Mesendoderm (in vitro differentiated cells): Measurements from ENCODE around the gene SPSB1.

Experiments used
- DNase-seq: peaks from one replicate; pipeline ENCODE4 v3.0.0; 2013
- H2AK5ac ChIP-seq: 2 replicates; pipeline ENCODE4 v1.6.1; 2013; ENCODE audit warnings: low read length, inconsistent platforms
- H2BK120ac ChIP-seq: 2 replicates; pipeline ENCODE4 v1.6.1; 2013; ENCODE audit warnings: low read depth, mild to moderate bottlenecking, low read length, moderate library complexity, mixed read lengths
- H2BK15ac ChIP-seq: replicated peaks from 2 replicates; pipeline ENCODE4 v1.6.1; 2013; ENCODE audit warnings: low read depth, mild to moderate bottlenecking, moderate library complexity
- H2BK5ac ChIP-seq: 2 replicates; pipeline ENCODE4 v1.6.1; 2013; ENCODE audit warnings: low read length, inconsistent platforms
- H3K18ac ChIP-seq: 2 replicates; pipeline ENCODE4 v1.6.1; 2013; ENCODE audit warnings: mild to moderate bottlenecking, low read length, mixed read lengths
- H3K23ac ChIP-seq: one replicate; pipeline ENCODE4 v1.6.1; 2013; ENCODE audit warnings: low read length
- H3K27ac ChIP-seq: 2 replicates; pipeline ENCODE4 v1.5.1; 2013; ENCODE audit warnings: low read depth, mild to moderate bottlenecking, inconsistent platforms, low read length, moderate library complexity
- H3K27me3 ChIP-seq: 2 replicates; pipeline ENCODE4 v1.6.1; 2013; ENCODE audit warnings: low read length, control low read depth, mild to moderate bottlenecking, inconsistent platforms; ENCODE audit not compliant: insufficient read depth, poor library complexity
- H3K36me3 ChIP-seq: 2 replicates; pipeline ENCODE4 v1.6.1; 2013; ENCODE audit warnings: low read length, inconsistent platforms; ENCODE audit not compliant: control insufficient read depth, insufficient read depth
- H3K4ac ChIP-seq: one replicate; pipeline ENCODE4 v1.6.1; 2013; ENCODE audit warnings: low read depth, mild to moderate bottlenecking, low read length, moderate library complexity
- H3K4me1 ChIP-seq: 2 replicates; pipeline ENCODE4 v1.6.1; 2013; ENCODE audit warnings: low read depth, low read length, inconsistent platforms; ENCODE audit not compliant: control insufficient read depth
- H3K4me2 ChIP-seq: 2 replicates; pipeline ENCODE4 v1.6.1; 2013; ENCODE audit warnings: low read length
- H3K4me3 ChIP-seq: 2 replicates; pipeline ENCODE4 v1.5.1; 2013; ENCODE audit warnings: mild to moderate bottlenecking, low read length
- H3K56ac ChIP-seq: one replicate; pipeline ENCODE4 v1.6.1; 2013; ENCODE audit warnings: low read length
- H3K79me1 ChIP-seq: 2 replicates; pipeline ENCODE4 v1.6.1; 2013; ENCODE audit warnings: low read length, inconsistent platforms
- H3K79me2 ChIP-seq: 2 replicates; pipeline ENCODE4 v1.6.1; 2013; ENCODE audit warnings: mild to moderate bottlenecking, low read length; ENCODE audit not compliant: control insufficient read depth, insufficient read depth
- H3K9ac ChIP-seq: 2 replicates; pipeline ENCODE4 v1.6.1; 2013; ENCODE audit warnings: low read length, inconsistent platforms
- H4K5ac ChIP-seq: one replicate; pipeline ENCODE4 v1.6.1; 2013; ENCODE audit warnings: low read length
- H4K8ac ChIP-seq: one replicate; pipeline ENCODE4 v1.6.1; 2013; ENCODE audit warnings: low read depth, mild to moderate bottlenecking, control low read depth, low read length, moderate library complexity
- WGBS: extraction: QIAGEN DNeasy Blood & Tissue Kit; methylation state at CpG from one replicate; pipeline ENCODE4 v1.1.7; 2013; ENCODE audit warnings: low lambda C conversion rate, missing lambda C conversion rate; ENCODE audit not compliant: insufficient coverage; ENCODE audit errors: extremely low coverage; 5-methylcytosine and 5-hydroxymethylcytosine counted together

Gene SPSB1

DNA sequence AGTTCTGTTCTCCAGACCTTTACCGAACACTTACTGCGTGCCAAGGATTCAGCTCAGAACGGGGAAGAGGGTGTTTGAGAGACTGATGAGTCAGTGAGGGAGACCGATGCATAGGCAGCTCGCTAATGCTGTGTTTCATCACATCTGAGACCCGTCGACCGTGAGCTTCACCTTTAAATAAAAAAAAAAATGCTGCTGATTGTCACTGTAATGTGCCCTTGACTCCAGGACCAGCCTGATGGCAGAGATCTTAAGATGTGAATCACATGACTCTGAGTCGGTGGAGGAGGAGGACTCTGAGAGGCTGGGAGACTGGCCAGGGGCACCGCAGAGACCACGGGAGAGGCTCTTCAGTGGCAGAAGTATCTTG, 28.8 kb downstream of the SPSB1 start:
- Histone ChIP-seq H3K4me2 (no peak overlapping the region), H3K23ac (no peak overlapping the region), H3K56ac (peak overlapping the region; percentile 72), H3K9ac (peak overlapping the region; percentile 10), H2BK5ac (no peak overlapping the region), H2BK15ac (no peak overlapping the region), H3K79me1 (peaks cover 11% of the 10 kb centered on the region), H4K5ac (no peak overlapping the region), H3K18ac (peak overlapping the region; percentile 12), H3K79me2 (no peaks in the 10 kb centered on the region), H3K4me3 (no peak overlapping the region), H3K27ac (no peak overlapping the region), H4K8ac (no peak overlapping the region), H2BK120ac (no peak overlapping the region), H3K4ac (no peak overlapping the region), H3K36me3 (no peaks in the 10 kb centered on the region), H2AK5ac (no peak overlapping the region), H3K4me1 (peaks cover 14% of the 10 kb centered on the region), H3K27me3 (no peaks in the 10 kb centered on the region)
- WGBS = no CpG with 5 or more reads among the region's 11 CpGs
- peak; percentile 47 for DNase-seq

DNA sequence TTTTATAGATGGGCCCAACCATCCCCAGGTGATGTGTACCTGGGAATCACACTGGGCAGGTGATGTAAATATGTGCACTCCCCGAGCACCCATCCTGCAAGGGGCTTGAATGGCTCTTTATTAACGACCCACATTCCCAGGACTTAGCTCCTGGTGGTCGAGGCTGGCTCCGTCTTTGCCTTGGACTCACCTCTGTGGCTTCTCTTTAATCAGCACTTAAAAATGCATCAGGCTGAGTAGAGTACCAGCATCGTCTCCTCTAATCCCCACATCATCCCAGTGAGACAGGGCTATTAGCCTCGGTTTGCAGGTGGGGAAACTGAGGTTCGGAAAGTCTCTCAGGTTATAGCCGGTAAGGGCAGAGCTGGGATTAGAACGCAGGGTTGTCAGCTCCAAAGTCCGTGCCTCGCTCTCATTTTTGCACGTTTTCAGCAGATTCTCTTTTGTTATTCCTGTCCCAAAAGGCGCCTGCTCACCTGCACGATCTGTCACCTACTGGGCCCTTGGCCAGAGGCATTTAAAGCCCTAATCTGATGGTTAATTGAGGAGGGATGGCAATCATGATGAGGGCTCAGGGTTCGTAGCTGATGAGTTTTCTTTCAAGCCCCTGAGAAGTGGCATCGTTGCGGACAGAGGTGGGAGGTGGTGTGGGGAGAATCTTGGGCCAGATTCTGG, 29.4 kb downstream of the SPSB1 start:
- no peak overlapping the region for H3K4ac ChIP-seq
- no peak overlapping the region for H3K27ac ChIP-seq
- no peak overlapping the region for H3K4me2 ChIP-seq
- H3K56ac ChIP-seq = no peak overlapping the region
- H3K79me2 ChIP-seq = no peaks in the 10 kb centered on the region
- H2BK15ac ChIP-seq = no peak overlapping the region
- H2AK5ac ChIP-seq = no peak overlapping the region
- peaks cover 14% of the 10 kb centered on the region for H3K4me1 ChIP-seq
- peaks cover 11% of the 10 kb centered on the region for H3K79me1 ChIP-seq
- no peak for DNase-seq
- no peak overlapping the region for H4K5ac ChIP-seq
- no peak overlapping the region for H3K9ac ChIP-seq
- H4K8ac ChIP-seq = no peak overlapping the region
- no CpG with 5 or more reads among the region's 17 CpGs for WGBS
- no peaks in the 10 kb centered on the region for H3K27me3 ChIP-seq
- H2BK5ac ChIP-seq = no peak overlapping the region
- no peak overlapping the region for H3K4me3 ChIP-seq
- no peak overlapping the region for H3K18ac ChIP-seq
- no peak overlapping the region for H3K23ac ChIP-seq
- no peaks in the 10 kb centered on the region for H3K36me3 ChIP-seq
- no peak overlapping the region for H2BK120ac ChIP-seq

DNA sequence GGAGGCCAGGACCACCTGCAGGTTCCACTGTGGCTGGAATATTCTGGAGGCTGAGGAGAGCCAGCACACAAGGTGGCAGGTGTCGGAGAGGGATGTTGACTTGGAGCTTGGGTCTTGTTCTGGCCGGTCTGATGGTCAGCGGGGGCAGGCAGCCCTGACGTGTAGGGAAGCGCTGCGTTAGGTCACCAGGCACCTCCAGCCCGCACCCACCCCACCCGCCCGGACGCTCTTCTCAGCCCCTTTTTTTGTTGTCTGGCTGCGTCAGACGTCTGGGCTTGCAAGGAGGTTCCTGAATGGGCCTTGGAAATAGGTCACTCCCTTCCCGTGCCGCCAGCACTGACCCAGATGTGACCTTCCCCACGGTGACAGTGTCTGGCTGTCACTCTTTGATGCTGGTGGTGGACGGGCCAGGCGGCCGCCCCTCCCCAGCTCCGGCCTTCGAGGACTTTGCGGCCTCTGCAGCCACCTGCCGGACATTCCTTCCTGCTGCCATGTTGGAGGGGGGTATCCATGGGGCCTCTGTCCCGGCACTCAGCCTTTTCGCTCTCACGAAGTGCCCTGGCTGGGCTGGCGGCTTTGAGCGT, 30.1 kb downstream of the SPSB1 start:
- Histone ChIP-seq H3K4me1 (peaks cover 14% of the 10 kb centered on the region), H2BK15ac (no peak overlapping the region), H2BK5ac (no peak overlapping the region), H3K36me3 (no peaks in the 10 kb centered on the region), H3K23ac (no peak overlapping the region), H3K79me1 (peaks cover 11% of the 10 kb centered on the region), H2BK120ac (no peak overlapping the region), H3K9ac (no peak overlapping the region), H3K4me3 (no peak overlapping the region), H3K79me2 (no peaks in the 10 kb centered on the region), H3K4me2 (no peak overlapping the region), H2AK5ac (no peak overlapping the region), H3K18ac (no peak overlapping the region), H3K27ac (no peak overlapping the region), H3K56ac (no peak overlapping the region), H3K4ac (no peak overlapping the region), H4K5ac (no peak overlapping the region), H4K8ac (no peak overlapping the region), H3K27me3 (no peaks in the 10 kb centered on the region)
- no peak for DNase-seq
- WGBS = no CpG with 5 or more reads among the region's 27 CpGs

DNA sequence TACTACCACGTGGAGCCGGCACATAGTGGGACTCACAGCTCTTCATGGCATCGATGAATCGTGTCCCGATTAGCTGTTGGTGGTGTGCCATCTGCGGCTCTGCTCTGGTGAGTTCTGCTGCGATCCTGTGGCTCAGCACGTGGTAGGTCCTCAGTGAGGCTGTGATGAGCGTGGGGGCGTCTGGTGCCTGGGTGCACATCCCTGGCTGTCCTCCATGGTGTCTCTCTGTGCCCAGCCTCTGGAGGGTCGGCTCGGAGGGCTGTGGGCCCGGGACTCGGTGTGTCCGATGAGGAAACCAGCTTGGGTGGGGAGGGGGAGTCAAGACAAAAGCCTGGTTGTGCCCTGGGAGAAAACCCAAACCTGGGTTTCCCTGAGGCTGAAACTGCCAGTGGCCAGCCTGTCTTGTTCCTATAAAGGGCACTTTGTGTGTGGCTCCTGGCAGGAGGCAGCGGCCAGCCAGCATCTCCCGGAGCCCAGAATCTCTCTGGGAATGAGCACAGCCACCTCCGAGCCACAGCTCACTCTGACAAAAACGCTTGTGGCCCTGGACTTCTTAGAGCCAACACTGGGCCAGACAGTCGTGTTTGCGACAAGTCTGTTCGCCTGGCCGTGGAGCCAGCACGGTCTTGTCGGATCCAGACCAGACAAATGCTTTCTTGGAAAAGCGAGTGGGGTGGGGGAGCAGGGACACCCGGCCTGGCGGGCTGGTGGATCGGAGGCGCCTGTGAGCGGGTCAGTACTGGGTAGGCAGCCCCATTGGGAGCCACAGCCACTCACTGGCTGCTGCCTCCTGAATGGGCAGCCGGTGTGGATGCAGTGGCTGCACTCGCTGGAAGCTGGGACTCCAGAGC, 31.8 kb downstream of the SPSB1 start:
- H3K9ac ChIP-seq = no peak overlapping the region
- no peak overlapping the region for H3K4me2 ChIP-seq
- no peak overlapping the region for H2AK5ac ChIP-seq
- H3K23ac ChIP-seq = no peak overlapping the region
- no peaks in the 10 kb centered on the region for H3K79me2 ChIP-seq
- DNase-seq = no peak
- no peak overlapping the region for H3K18ac ChIP-seq
- H3K27ac ChIP-seq = no peak overlapping the region
- H3K27me3 ChIP-seq = no peaks in the 10 kb centered on the region
- no peak overlapping the region for H3K4ac ChIP-seq
- peaks cover 11% of the 10 kb centered on the region for H3K4me1 ChIP-seq
- H4K5ac ChIP-seq = no peak overlapping the region
- no peak overlapping the region for H2BK5ac ChIP-seq
- no peak overlapping the region for H4K8ac ChIP-seq
- no peak overlapping the region for H2BK120ac ChIP-seq
- WGBS = no CpG with 5 or more reads among the region's 33 CpGs
- no peaks in the 10 kb centered on the region for H3K36me3 ChIP-seq
- H3K56ac ChIP-seq = no peak overlapping the region
- no peak overlapping the region for H3K4me3 ChIP-seq
- H3K79me1 ChIP-seq = peaks cover 11% of the 10 kb centered on the region
- H2BK15ac ChIP-seq = no peak overlapping the region

DNA sequence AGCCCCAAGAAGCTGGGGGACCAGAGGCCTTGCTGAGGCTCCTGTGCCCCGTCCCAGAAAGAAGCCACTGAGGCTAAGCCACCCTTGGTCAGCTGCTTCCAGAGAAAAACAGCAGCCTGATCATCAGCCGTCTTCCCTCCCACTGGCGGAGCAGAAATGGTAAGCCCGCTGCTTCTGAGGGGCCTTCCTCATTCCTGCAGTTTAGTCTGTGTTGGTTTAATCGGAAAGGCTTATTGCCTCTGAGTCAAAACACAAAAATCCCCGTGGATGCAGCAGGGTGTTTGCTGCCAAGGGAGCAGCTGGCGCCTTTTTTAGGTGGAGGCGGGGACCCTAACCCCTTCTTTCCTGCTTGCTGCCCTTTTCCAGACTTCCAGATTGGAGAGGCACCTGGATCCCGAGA, 33.9 kb downstream of the SPSB1 start:
- Histone ChIP-seq H3K36me3 (no peaks in the 10 kb centered on the region), H3K18ac (no peak overlapping the region), H3K4me2 (no peak overlapping the region), H2BK120ac (no peak overlapping the region), H4K5ac (no peak overlapping the region), H3K79me2 (no peaks in the 10 kb centered on the region), H3K27ac (no peak overlapping the region), H3K27me3 (no peaks in the 10 kb centered on the region), H2BK5ac (no peak overlapping the region), H3K4me1 (no peaks in the 10 kb centered on the region), H3K4ac (no peak overlapping the region), H2AK5ac (no peak overlapping the region), H4K8ac (no peak overlapping the region), H3K79me1 (peaks cover 9% of the 10 kb centered on the region), H3K23ac (no peak overlapping the region), H3K56ac (no peak overlapping the region), H3K4me3 (no peak overlapping the region), H2BK15ac (no peak overlapping the region), H3K9ac (no peak overlapping the region)
- no peak for DNase-seq
- no CpG with 5 or more reads among the region's 9 CpGs for WGBS
